ENCODE data around the gene EXOC7.

EXOC7 gene

DNA sequence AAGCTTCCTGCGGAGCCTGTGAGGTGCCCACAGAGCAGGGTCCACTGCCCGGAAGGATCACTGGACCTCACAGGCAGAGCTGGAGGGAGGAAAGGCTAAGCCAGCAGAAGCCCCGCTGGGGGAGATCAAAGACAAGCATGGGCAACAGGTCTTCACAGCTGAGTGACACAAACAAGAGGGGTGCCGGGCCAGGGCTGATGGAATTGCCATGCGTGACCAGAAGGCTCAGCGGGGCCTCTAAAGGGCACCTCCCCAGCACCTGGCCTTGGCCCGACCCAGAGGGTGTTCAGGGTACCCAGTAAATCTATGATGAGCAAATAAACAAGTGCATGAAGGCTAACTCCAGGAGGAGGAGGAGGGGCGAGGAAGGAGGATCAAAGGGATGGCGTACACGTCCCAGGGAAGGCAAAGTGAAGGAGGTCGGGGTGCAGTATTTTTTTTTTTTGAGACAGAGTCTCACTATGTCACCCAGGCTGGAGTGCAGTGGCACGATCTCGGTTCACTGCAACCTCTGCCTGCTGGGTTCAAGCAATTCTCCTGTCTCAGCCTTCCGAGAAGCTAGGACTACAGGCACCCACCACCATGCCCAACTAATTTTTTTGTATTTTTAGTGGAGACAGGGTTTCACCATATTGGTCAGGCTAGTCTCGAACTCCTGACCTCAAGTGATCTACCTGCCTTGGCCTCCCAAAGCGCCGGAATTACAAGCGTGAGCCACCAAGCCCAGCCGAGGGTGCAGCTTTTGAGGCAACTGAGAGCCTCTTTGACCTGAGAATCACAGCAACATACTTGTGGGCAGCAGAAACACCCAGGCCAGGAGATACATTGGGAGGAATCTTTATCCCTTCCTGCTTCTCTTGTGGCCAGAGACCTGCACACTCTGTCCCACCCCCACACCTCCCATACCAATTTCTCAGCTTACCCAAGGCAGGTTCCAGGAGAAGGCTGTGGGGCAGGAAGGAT, 16.1 kb upstream of the EXOC7 start:
- DNase-seq = no peak

DNA sequence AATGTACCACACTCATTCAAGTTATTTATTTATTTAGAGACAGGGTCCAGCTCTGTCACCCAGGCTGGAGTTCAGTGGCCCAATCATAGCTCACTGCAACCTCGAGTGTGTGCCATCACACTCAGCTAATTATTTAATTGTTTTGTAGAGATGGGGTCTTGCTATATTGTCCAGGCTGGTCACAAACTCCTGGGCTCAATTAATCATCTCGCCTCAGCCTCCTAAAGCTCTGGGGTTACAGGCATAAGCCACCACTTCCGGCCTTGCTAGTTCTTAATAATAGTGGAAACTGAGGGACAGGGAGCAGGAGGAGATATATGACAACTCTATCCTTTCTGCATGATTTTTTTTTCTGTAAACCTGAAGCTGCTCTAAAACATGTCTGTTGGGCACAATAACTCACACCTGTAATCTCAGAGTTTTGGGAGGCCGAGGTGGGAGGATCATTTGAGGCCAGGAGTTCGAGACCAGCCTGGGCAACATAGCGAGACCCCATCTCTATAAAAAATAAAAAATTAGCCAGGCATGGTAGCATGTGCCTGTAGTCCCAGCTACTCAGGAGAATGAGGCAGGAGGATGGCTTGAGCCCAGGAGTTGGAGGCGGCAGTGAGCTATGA, 11.7 kb upstream of the EXOC7 start:
- no peak for DNase-seq

DNA sequence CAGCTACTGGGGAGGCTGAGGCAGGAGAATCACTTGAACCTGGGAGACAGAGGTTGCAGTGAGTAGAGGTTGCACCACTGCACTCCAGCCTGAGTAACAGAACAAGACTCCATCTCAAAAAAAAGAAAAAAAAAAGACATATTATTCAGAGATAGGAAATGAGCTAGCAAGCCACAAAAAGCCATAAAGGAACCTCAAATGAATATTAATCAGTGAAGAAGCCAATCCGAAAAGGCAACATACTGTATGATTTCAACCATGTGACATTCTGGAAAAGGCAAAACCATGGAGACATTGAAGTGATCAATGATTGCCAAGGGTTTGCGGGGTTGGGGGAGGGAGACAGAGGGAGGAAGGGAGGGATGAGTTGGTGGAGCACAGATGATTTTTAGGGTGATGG, 8.4 kb upstream of the EXOC7 start:
- DNase-seq = no peak

DNA sequence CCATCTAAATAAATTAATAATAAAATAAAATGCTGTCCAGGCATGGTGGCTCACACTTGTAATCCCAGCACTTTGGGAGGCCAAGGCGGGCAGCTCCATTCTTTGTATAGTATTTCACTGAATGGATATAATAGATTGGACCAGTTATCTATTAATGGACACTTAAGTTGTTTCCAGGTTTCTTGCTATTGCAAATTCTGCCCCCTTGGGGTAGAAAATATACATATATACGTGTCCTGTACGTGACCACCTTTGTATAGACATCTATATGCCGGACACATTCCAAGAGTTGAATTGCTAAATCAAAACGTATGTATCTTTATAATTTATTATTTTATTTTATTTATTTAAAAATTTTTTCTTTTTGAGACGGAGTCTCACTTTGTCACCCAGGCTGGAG, 3.9 kb upstream of the EXOC7 start:
- DNase-seq = no peak

DNA sequence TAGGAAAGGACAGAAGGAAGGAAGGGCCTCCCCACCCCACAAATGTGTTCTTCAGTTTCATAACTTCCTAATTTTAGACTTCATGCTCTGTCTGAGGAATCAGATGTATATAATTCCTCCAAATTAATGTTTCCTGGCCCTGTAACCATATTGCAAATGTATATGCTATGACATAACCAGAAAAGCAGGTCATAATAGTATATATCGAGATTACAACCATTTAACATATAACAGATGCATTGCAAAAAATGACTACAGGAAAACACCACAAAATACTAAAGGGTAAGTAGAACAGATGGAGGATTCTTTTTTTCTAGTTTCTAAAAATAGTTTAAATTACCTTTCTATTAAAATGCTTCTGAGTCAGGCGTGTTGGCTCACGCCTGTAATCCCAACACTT, 3.1 kb upstream of the EXOC7 start:
- DNase-seq = no peak

DNA sequence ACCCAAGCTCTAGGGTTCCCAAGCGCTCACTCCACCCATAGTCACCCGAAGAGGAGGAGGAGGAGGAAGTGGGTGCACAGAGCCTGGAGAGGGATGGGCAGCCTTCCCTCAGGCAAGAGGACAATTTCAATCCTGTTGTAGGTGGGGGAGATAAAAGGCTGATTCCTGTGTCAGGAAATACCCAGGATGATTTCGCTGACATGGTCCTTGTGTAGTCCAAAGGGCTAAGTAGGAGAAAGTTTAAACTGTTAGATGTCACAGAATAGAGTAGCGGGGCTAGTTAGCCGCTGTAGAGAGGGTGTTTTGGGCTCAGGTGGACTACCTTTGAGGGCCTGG, 1.3 kb upstream of the EXOC7 start:
- DNase-seq = no peak

DNA sequence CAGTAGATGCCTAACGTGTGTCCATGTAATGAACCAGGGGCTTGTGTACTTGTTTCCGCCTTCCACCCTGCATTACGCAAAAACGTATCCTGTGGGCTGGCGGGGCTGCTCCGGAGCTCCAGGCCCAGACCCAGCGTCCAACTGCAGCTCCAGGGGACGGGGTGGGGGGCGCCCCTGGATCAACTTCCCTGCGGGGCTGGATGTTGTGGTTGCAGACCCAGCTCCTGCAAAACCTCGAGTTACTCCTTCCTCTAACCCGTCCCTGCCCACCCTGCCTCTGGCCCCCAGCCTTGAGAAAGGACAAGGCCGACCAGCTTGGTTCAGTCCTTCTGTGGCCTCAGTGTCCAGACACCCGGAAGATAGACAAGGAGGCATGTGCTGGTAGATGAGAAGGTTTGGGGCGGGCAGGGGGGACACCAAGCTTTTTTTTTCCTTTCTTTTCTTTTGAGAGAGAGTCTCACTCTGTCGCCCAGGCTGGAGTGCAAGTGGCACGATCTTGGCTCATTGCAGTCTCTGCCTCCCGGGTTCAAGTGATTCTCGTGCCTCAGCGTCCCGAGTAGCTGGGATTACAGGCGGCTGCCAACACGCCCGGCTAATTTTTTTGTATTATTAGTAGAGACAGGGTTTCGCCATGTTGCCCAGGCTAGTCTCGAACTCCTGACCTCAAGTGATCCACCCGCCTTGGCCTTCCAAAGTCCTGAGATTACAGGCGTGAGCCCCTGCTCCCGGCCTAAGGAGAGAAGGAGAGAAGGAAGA, 731 bp upstream of the EXOC7 start:
- DNase-seq = no peak

DNA sequence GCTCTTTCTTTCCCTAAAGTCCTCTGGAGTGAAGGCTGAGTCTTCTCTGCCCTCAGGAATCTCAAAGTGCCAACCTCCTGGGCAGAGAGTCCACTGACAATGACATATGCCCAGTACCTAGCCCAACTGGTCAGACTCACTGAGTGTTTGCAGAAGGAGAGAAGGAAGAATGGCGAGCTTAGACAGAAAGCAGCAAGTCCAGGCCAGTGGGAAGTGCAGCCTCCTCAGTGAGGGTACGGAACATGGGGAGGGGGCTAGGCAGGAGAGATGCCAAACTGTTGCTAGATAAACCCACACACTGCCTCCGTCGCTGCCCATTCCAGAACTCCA, 678 bp downstream of the EXOC7 start:
- DNase-seq = no peak

DNA sequence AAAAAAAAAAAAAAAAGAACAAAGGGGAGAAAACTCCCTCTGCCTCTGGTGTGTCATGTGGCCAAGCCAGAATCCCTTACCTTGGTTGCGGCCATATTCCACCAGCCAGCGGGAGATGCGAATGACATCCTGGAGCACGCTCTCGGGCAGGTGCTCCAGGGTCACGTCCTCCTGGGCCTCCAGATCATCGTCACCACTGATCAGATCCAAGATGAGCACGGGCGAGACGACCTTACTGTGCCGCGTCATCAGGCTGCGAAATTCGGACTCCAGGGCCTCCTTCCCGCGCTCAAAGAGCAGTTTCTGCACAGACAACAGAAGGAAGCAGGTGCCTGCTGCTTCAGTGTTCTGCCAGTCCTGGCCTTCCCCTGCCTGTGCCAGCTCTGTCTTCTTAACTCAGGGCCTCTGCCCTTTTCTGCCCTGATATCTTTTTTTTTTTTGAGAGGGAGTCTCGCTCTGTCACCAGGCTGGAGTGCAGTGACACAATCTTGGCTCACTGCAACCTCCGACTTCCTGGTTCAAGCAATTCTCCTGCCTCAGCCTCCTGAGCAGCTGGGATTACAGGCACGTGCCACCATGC, 5.8 kb downstream of the EXOC7 start:
- no peak for DNase-seq

DNA sequence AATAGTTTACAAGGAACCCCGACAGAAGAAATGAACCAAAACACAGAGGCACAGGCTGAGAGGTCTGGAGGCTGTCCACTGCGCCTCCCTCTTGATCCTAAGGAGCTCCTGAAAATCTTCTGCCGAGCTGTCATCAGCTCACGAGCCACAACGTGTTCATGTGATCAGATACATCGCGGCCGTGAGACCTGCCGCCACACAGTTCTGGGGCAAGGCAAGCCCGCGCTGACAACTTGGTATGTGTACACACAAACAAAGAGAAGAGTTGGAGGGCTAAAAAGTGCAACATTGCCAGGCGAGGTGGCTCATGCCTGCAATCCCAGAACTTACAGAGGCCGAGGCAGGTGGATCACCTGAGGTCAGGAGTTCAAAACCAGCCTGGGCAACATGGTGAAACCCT, 7.6 kb downstream of the EXOC7 start:
- DNase-seq = no peak

DNA sequence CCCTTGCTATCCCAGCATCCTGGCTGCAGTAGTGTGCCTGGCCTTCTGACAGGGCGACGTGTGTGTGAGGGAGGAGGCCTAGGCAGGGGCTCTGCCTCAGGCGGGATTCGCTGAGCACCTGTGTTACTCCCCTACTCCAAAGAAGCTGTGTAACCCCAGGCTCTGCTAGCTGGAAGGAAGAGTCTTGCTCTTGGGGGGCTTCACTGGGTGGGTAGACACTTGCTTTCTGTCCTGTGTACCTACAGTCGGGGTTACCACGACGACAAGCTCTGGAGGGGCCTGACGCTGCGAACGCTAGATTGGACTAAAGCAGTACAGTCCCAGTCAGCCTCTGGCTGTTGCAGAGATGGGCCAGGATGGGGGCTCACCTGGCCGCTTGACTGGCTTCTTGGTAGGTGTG, 9.5 kb downstream of the EXOC7 start:
- no peak for DNase-seq

DNA sequence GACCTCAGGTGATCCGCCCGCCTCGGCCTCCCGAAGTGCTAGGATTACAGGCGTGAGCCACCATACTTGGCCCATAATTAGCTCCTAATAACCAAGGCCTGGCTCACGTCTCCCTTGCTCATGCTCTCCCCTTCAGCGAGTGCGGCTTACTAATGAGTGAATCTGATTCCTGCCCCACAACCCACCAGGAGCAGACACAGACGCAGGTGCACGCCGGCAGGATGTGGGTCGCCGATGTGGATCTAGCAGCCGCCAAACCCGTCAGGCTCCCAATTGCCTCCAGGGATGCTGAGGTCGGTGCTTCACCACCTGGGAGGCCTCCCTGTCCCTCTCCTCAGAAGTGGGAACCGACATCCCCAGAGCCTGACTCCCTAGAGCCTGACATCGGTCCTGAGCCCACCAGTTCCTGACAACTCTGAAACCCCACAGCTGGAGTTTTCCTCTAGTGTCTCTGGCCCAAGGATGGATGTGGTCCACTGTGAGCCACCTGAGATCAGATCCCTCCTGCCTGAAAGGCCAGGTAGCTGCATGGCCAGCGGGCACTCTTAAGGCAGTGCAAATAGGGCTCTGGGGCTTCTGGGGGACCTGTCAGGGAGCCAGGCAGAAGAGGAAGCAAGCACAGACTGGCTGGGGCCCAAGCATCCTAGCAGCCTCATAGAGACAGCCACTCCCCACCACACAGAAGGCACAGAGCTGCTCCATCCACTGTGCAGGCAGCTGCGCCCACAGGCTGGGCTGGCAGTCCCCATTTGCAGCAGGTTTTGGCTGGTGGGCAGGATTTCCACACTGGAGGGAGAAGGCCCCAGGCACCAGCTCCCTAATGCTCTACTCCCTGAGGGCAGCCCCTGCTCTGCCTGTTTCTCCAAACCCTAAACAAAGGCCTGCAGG, 10.8 kb downstream of the EXOC7 start:
- DNase-seq = no peak

DNA sequence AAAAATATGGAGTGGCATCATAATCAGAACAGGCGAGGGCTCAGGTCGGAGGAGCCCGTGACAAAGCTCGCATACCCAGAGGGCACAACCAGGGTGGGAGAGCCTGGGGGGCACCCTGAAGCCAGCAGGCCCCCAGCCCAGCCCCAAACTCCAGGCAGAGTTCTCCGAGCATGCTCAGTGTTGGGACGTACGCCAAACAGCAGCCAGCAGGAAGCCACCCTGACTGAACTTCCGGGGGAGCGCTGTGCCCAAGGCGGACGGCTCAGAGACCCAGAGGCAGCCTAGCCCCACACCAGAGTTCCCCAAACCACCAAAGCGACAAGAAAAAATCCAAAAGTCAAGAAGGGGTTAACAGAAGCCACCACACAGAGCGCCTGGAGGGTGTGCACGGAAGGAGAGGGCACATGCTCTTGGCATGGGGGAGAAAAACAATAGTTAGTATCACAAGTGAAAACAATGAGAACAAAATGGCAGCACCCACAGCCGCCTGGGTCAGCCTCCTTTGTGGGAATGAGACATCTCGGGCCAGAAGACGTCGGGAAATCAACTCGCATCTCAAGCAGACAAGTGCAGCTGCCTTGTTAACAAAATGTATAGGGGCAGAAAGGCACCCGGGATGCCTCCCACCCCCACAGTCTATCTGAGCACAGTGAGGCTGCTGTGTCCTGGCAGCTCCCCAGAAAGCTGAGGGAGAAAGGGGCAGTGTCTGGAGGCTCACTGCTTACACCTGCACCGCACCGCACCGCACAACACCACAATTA, 11.9 kb downstream of the EXOC7 start:
- DNase-seq = no peak

DNA sequence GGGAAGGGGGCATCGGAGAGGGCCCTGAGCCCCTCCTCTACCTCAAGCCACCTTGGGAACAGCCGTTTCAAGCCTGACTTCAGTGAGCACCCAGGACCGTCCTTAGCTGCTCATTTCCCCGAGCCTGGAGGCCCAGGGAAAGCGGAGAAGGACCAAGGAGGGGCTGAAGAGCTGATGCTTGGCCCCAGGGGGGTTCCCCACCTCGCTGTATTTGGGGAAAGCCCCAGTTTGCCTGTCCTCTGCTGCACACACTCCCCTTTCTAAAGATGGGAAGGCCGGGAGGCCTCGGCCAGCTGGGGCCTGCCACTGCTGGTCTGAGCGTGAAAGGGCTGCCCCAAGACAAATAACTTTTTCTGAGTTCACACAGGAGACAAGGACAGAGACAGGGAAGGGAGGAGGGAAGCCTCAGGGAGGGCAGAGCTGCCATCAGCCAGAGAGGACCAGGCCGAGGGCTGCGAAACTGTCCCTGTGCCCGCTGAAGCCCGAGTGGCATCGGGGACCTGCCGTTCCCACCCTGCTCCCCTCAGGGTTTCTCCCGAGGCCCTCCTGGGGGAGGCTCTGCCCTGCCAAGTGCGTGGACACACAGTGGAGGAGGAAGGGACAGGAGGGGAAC, 13.0 kb downstream of the EXOC7 start:
- no peak for DNase-seq

DNA sequence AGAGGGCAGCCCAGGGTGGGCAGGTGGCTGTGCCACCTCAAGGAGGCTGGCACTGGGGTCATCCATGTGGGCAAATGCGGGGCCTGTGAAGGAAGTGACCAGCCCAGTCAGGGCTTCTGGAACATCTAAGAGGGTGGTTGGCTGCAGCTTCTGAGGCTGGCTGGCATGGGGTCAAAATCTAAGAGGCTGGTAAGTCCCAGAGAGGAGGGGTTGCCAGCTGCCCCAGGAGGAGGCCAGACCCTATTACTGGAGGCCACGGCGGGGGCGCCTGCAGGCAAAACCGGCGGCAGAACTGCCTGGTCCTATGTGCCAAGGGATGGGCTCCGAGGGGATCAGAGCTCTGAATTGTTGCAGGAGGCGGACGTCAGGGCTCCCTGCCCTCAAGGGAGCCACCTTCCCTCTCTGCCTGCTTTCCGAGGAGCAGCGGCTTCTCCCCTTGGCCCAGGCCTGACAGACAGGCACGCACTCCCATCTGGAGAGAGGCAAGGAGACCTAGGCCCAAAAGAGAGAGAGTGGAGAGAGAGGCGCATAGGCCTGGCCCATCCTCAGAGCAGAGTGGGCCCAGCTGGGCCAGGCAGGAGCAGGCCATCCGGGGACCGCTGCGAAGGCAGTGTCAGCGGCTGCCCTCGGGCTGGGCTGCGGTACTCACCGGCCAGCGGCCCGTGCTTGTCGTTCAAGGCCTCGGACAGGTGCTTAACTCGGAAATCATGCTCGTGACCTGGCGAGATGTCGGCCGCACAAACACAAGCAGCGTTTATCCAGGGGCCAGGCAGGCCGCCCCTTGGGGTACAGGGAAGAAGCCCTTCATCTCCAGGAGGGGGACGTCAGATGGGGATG, 13.7 kb downstream of the EXOC7 start:
- DNase-seq = no peak

DNA sequence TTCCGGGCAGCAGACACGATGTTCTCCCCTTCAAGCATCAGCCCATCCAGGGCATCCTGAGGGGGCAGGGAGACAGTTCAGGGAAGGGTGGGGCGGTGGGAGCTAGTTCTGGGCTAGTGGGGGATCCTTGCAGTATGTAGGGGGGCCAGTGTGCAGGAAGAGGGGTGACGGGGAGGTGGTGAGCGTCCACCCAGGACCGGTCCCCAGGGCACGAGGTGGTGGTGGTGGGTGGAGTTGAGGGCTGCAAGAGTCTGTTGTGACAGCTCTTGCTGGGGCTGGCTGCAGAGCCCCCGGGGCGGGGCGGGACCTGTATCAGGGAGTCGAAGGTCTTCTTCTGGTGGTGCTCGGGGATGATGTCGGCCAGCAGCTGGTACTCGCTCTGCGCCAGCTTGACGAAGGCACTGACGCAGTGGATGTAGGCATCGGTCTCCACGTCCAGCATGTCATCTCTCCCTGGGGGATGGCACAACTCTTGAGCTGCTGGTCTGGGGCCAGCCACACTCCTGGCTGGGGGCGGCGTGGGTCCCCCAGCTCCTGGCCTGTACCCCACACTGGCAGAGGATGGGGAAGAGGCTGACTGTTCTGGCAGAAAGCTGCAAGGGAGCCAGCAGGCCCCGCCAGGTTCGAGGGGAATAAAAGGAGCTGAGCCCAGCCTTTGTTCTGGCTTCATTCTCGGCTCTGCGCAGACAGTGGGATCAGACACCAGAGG, 14.6 kb downstream of the EXOC7 start:
- DNase-seq = no peak

DNA sequence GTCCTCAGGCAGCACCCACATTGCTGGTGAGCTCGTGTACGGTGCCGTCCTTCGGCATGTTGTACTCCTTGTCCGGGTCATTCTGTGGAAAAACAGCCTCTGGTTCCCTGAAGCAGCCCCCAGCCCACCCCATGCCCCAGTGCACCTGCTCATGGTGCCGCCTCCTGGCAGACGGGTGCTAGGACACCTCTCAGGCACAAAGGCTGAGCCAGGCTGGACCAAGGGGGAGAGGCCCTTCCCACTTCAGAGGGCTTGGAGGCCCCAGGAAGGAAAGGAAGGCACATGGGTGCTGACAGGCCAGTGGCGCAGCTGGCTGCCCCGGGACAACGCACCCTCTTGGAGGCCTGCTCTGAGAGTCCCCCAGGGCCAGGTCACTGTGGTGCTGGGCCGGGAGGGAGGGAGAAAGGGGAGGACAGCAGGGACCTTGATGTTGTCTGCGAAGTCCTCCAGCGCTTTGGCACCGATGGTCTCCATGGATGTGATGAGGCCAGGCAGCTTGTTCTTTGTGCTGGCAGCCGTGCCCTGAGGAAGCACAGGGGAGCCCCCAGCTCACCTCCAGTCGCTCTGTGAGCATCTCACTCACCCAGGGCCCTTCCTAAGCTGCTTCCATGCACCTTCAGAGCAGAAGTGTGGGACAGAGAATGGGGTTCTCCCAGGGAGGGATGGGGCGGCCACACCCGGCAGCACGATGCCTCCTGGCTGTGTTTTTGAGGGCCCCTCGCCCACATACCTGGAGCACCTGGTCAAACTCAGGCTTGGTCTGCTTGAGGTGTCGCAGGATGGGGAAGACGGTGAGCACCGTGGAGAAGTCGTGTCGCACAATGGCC, 15.3 kb downstream of the EXOC7 start:
- DNase-seq = no peak

DNA sequence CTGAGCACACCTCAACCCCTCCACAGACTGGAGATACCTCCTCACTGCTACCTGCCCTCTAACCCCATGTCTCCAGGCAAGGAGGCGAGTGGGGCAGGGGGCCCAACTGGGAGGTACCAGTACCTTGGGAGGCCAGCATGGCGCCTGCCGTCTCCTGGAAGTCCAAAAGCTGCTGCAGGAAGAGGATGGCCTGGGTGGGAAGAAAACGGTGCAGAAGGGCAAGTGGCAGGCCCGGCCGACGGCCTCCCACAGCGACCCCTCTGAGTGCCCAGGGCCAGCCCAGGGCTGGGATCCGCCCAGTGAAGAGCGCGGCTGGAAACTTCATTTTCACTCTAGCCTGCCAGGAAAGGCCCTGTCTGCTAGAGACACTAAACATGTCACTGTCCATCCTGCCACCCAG, 16.1 kb downstream of the EXOC7 start:
- no peak for DNase-seq

DNA sequence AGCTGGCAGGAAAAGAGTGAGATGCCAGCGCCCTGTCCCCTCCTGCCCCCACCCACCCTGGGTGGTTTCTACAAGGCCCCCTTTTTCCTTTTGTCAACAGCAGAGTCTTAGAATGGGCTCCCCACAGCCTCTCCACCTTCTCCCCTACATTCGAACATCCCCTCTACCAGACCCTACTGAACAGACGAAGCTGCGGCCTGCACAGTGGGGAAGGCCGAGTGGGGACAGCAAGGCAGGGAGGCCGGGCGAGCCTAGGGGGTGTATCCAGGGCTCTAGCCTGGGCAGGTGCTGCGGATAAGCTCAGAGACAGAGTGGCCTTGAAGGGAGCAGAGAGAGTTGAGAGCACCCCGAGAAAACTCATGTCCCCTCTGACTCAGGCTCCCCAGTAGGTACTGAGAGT, 17.2 kb downstream of the EXOC7 start:
- DNase-seq = no peak
